GM21717 (cell line): Measurements from ENCODE around the gene ARF4.
A peak's percentile ranks its signal among the peaks of the same experiment; 100 is the strongest.

Source experiments
- ATAC-seq: cut with Tn5 transposase; IDR thresholded peaks from one replicate; pipeline ENCODE4 v1.9.1; 2021; ENCODE audit warnings: mild to moderate bottlenecking, moderate library complexity; ENCODE audit not compliant: unreplicated experiment

ARF4 gene

GRCh38 chr3:57582474-57583168 is 14.5 kb downstream of the ARF4 start:
- no peak for ATAC-seq

GRCh38 chr3:57577801-57578200 is 19.3 kb downstream of the ARF4 start:
- no peak for ATAC-seq

GRCh38 chr3:57575966-57576626 is 21.0 kb downstream of the ARF4 start:
- no peak for ATAC-seq

- no peak for ATAC-seq
Observed at GRCh38 chr3:57572096-57572495, 25.0 kb downstream of the ARF4 start.

GRCh38 chr3:57570878-57571277 is 26.3 kb downstream of the ARF4 start:
- no peak for ATAC-seq

- ATAC-seq: no peak
Observed at GRCh38 chr3:57569859-57570450, 27.2 kb downstream of the ARF4 start.

GRCh38 chr3:57559526-57559925 is 37.6 kb downstream of the ARF4 start:
- no peak for ATAC-seq

GRCh38 chr3:57557085-57557537 is 40.0 kb downstream of the ARF4 start:
- peak; percentile 6 for ATAC-seq

- peak; percentile 43 for ATAC-seq
Observed at GRCh38 chr3:57556459-57557084, 40.6 kb downstream of the ARF4 start.

- peak; percentile 83 for ATAC-seq
Observed at GRCh38 chr3:57555738-57556458, 41.2 kb downstream of the ARF4 start, which contains the start of gene PDE12. Gene PDE12 (plus strand): TSS chr3:57556274. CDS start chr3:57556380, 106 bp downstream.

- ATAC-seq: no peak
Observed at GRCh38 chr3:57555306-57555705, 41.8 kb downstream of the ARF4 start.

GRCh38 chr3:57546616-57547015 is 50.5 kb downstream of the ARF4 start:
- no peak for ATAC-seq

GRCh38 chr3:57545636-57546268 is 51.4 kb downstream of the ARF4 start:
- ATAC-seq: no peak

GRCh38 chr3:57544181-57545125 is 52.7 kb downstream of the ARF4 start, which contains the start of gene DNAH12:
Gene DNAH12 (minus strand): TSS chr3:57544344. CDS start chr3:57542870, 1,474 bp downstream.
- no peak for ATAC-seq

- ATAC-seq: no peak
Observed at GRCh38 chr3:57538465-57538864, 58.7 kb downstream of the ARF4 start.

- no peak for ATAC-seq
Observed at GRCh38 chr3:57530071-57530608, 67.0 kb downstream of the ARF4 start.
